Smooth muscle cell (in vitro differentiated cells): ENCODE measurements around the gene FBXW2. TPM values are rescaled to one million over a fixed set of nuclear protein-coding genes. Genes with fewer than 3 reads are reported as not detected.

Experiments used
- DNase-seq: peaks from one replicate; lab custom pipeline; 2025; ENCODE audit not compliant: unreplicated experiment; lab: John Stamatoyannopoulos, UW
- H2AFZ ChIP-seq: fragments of 200-600 bp; sonication (generic); 2 replicates; pipeline ENCODE4 v1.6.0; 2016; ENCODE audit warnings: antibody characterized with exemption, low read depth, mild to moderate bottlenecking
- H3F3A ChIP-seq: fragments of 200-600 bp; sonication (generic); 2 replicates; pipeline ENCODE4 v1.6.0; 2017; ENCODE audit warnings: antibody characterized with exemption, low read depth
- H3K27ac ChIP-seq: fragments of 200-600 bp; sonication (generic); 2 replicates; pipeline ENCODE4 v1.5.1; 2016; ENCODE audit warnings: low read depth, mild to moderate bottlenecking
- H3K27me3 ChIP-seq: fragments of 200-600 bp; sonication (generic); 2 replicates; pipeline ENCODE4 v1.6.1; 2016; ENCODE audit warnings: low read depth, mild to moderate bottlenecking
- H3K36me3 ChIP-seq: fragments of 200-600 bp; sonication (generic); 2 replicates; pipeline ENCODE4 v1.5.1; 2016; ENCODE audit warnings: low read depth
- H3K4me1 ChIP-seq: fragments of 200-600 bp; sonication (generic); 2 replicates; pipeline ENCODE4 v1.5.1; 2016; ENCODE audit warnings: low read depth
- H3K4me2 ChIP-seq: fragments of 200-600 bp; sonication (generic); 2 replicates; pipeline ENCODE4 v1.6.0; 2016; ENCODE audit warnings: mild to moderate bottlenecking
- H3K4me3 ChIP-seq: fragments of 200-600 bp; sonication (generic); 2 replicates; pipeline ENCODE4 v1.5.1; 2016; ENCODE audit warnings: mild to moderate bottlenecking
- H3K79me2 ChIP-seq: fragments of 200-600 bp; sonication (generic); 2 replicates; pipeline ENCODE4 v1.6.0; 2016; ENCODE audit warnings: low read depth, mild to moderate bottlenecking
- H3K9ac ChIP-seq: fragments of 200-600 bp; sonication (generic); 2 replicates; pipeline ENCODE4 v1.6.0; 2016; ENCODE audit warnings: low read depth
- H3K9me3 ChIP-seq: fragments of 200-600 bp; sonication (generic); replicated peaks from 2 replicates; pipeline ENCODE4 v1.5.1; 2016; ENCODE audit warnings: low read depth
- H4K20me1 ChIP-seq: fragments of 200-600 bp; sonication (generic); 2 replicates; pipeline ENCODE4 v1.6.0; 2016; ENCODE audit warnings: low read depth
- WGBS: methylation state at CpG from one replicate; pipeline ENCODE4 v1.1.7; 2016; ENCODE audit warnings: low lambda C conversion rate; 5-methylcytosine and 5-hydroxymethylcytosine counted together
- polyA plus RNA-seq: library from polyadenylated mRNA; unstranded; fragments of >200 nt; fragmentation: Nextera tagmentation; extraction: Ambion mirVana; gene quantifications from 2 replicates; pipeline ENCODE4 v1.2.1, GENCODE V29; 2016
- total RNA-seq: library from RNA; depleted of rRNA; stranded (reverse); fragments of >200 nt; gene quantifications from 2 replicates; pipeline ENCODE4 v1.2.3, GENCODE V29; 2014
- TF ChIP-seq, protein P1 (sequence below): fragments of 200-600 bp; sonication (generic); IDR thresholded peaks from 2 replicates; pipeline ENCODE4 v1.5.1; 2017; ENCODE audit warnings: borderline replicate concordance, mild to moderate bottlenecking, antibody characterized with exemption; ENCODE audit not compliant: insufficient read depth, poor library complexity, severe bottlenecking

FBXW2 gene
- total and polyA plus RNA-seq, 2 experiments from 2014 or later: 22.1 to 35.4 TPM

GRCh38 chr9:120767451-120767850 lies 25.8 kb downstream of the FBXW2 start:
- WGBS: 93% methylated on average over 3 of the region's 3 CpGs
- H3K4me2 ChIP-seq: no peak overlapping the region
- H3F3A ChIP-seq: no peaks in the 10 kb centered on the region
- no peaks in the 10 kb centered on the region for H3K9me3 ChIP-seq
- H3K27ac ChIP-seq: no peak overlapping the region
- no peaks in the 10 kb centered on the region for H3K79me2 ChIP-seq
- H2AFZ ChIP-seq: no peak overlapping the region
- H3K36me3 ChIP-seq: peaks cover 29% of the 10 kb centered on the region
- H3K4me1 ChIP-seq: no peaks in the 10 kb centered on the region
- TF ChIP-seq, protein P1, sequence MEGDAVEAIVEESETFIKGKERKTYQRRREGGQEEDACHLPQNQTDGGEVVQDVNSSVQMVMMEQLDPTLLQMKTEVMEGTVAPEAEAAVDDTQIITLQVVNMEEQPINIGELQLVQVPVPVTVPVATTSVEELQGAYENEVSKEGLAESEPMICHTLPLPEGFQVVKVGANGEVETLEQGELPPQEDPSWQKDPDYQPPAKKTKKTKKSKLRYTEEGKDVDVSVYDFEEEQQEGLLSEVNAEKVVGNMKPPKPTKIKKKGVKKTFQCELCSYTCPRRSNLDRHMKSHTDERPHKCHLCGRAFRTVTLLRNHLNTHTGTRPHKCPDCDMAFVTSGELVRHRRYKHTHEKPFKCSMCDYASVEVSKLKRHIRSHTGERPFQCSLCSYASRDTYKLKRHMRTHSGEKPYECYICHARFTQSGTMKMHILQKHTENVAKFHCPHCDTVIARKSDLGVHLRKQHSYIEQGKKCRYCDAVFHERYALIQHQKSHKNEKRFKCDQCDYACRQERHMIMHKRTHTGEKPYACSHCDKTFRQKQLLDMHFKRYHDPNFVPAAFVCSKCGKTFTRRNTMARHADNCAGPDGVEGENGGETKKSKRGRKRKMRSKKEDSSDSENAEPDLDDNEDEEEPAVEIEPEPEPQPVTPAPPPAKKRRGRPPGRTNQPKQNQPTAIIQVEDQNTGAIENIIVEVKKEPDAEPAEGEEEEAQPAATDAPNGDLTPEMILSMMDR: no peak
- H4K20me1 ChIP-seq: peaks cover 21% of the 10 kb centered on the region
- DNase-seq: no peak
- no peak overlapping the region for H3K4me3 ChIP-seq
- H3K9ac ChIP-seq: no peak overlapping the region
- no peaks in the 10 kb centered on the region for H3K27me3 ChIP-seq

DNA sequence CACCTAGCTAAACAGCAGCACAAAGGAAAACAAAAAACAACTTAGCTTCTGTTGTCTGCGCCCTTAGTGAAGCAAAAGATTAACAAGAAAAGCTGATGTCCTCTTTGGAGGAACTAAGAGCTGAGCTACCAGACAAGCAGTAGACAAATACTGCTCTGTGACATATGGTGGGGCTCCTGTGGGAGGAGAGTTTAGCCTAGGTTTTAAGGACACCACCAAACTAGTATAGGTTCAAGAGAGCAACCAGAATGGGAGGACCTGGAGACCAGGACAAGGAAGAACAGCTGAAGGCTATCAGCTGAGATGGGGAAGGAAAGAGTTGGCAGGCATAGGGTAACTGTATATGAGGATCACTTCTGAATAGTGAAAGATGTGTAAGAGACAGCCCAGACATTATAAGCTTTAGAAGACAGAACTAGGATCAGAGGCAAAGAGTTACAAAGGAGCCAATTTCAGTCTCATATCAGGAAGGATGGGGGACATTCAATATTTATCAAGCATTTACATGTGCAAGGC lies 27.2 kb downstream of the FBXW2 start:
- no peak overlapping the region for H3K4me3 ChIP-seq
- 96% methylated on average over 1 of the region's 1 CpG for WGBS
- no peak overlapping the region for H3K4me2 ChIP-seq
- peaks cover 29% of the 10 kb centered on the region for H3K36me3 ChIP-seq
- H3K9ac ChIP-seq: no peak overlapping the region
- H3K4me1 ChIP-seq: no peaks in the 10 kb centered on the region
- no peaks in the 10 kb centered on the region for H3K9me3 ChIP-seq
- TF ChIP-seq, protein P1: no peak
- DNase-seq: no peak
- H4K20me1 ChIP-seq: peaks cover 21% of the 10 kb centered on the region
- no peak overlapping the region for H2AFZ ChIP-seq
- no peaks in the 10 kb centered on the region for H3K27me3 ChIP-seq
- no peaks in the 10 kb centered on the region for H3K79me2 ChIP-seq
- H3K27ac ChIP-seq: no peak overlapping the region
- no peaks in the 10 kb centered on the region for H3F3A ChIP-seq

DNA sequence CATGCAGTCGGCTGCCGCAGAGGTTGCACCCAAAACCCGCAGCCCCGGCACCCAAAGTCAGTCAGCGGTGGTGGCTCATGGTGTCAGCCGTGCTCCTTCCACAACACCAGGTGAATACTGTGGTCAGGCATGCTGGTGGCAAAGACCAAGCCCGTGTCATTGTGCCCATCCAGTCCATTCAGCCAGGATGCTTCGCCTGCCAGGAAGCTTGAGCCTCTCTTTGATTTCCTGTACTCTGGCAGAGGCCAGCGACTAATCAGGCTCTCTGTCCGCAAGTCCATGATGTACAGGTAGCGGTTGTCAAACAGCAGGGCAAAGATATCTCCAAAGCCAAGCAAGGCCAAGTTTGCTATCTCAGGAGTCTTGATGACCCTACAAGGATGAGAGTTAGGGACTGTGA lies 28.7 kb downstream of the FBXW2 start:
- Histone ChIP-seq H3K27ac (no peak overlapping the region), H3K36me3 (peaks cover 24% of the 10 kb centered on the region), H3F3A (peaks cover 4% of the 10 kb centered on the region), H3K4me3 (no peak overlapping the region), H3K27me3 (no peaks in the 10 kb centered on the region), H3K4me1 (no peaks in the 10 kb centered on the region), H3K9ac (no peak overlapping the region), H3K9me3 (no peaks in the 10 kb centered on the region), H2AFZ (no peak overlapping the region), H3K79me2 (no peaks in the 10 kb centered on the region), H3K4me2 (no peak overlapping the region), H4K20me1 (peaks cover 21% of the 10 kb centered on the region)
- WGBS: 99% methylated on average over 11 of the region's 11 CpGs
- no peak for DNase-seq
- TF ChIP-seq, protein P1: no peak

DNA sequence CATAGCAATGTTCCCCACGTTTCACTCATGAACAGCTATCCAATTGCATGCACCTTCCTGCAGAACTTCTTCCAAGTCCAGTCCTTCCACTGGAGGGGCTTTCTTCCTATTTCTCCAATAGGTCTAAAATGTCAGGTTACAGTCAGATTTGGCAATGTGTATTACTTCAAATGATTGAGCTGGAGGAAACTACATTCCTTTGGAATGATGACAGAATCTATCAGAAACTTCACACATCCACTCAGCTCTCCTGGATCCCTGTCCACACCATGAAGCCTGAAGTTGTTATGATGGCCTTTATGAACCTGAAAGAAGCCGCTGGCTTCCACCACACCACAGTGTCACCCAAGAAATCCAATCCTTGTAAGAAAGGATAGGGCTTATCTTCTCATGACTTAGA lies 32.2 kb downstream of the FBXW2 start:
- Histone ChIP-seq H3K4me2 (no peak overlapping the region), H4K20me1 (peaks cover 9% of the 10 kb centered on the region), H3K4me3 (no peak overlapping the region), H3F3A (peaks cover 9% of the 10 kb centered on the region), H2AFZ (no peak overlapping the region), H3K27ac (no peak overlapping the region), H3K27me3 (no peaks in the 10 kb centered on the region), H3K4me1 (no peaks in the 10 kb centered on the region), H3K9me3 (no peaks in the 10 kb centered on the region), H3K9ac (no peak overlapping the region), H3K79me2 (no peaks in the 10 kb centered on the region), H3K36me3 (peaks cover 14% of the 10 kb centered on the region)
- 91% methylated on average over 2 of the region's 2 CpGs for WGBS
- no peak for DNase-seq
- TF ChIP-seq, protein P1: no peak
